HL-60 (cell line): Measurements from ENCODE around the gene CD163L1.

ENCODE experiments used
- DNase-seq, 2 experiments: peaks; one replicate each; pipeline ENCODE4 v3.0.0-alpha.2; 2010 to 2020; ENCODE audit warnings: low read depth in 1 of 2, low spot score in 1 of 2
- H3K27ac ChIP-seq: fragments of 250-450 bp; sonication (Bioruptor Pico); replicated peaks from 2 replicates; pipeline ENCODE4 v1.5.1; 2020; ENCODE audit warnings: mild to moderate bottlenecking, moderate library complexity
- H3K27me3 ChIP-seq: fragments of 250-450 bp; sonication (Bioruptor Pico); 2 replicates; pipeline ENCODE4 v1.5.1; 2021; ENCODE audit warnings: mild to moderate bottlenecking, moderate library complexity; ENCODE audit not compliant: insufficient read depth, poor library complexity, severe bottlenecking
- H3K4me3 ChIP-seq: replicated peaks from 2 replicates; pipeline ENCODE4 v1.5.1; 2011; ENCODE audit warnings: mild to moderate bottlenecking, control low read depth, low read length; ENCODE audit not compliant: insufficient read depth
- CTCF ChIP-seq: IDR thresholded peaks from one replicate; pipeline ENCODE4 v1.5.1; 2011; ENCODE audit warnings: low read length, control low read depth, inconsistent platforms; ENCODE audit not compliant: insufficient read depth
- GABPA ChIP-seq: IDR thresholded peaks from 2 replicates; pipeline ENCODE4 v1.6.1; 2012; ENCODE audit warnings: low read depth
- POLR2AphosphoS5 ChIP-seq: IDR thresholded peaks from 2 replicates; pipeline ENCODE4 v1.6.1; 2012; ENCODE audit warnings: low read depth
- REST ChIP-seq: IDR thresholded peaks from 2 replicates; pipeline ENCODE4 v1.6.1; 2012; ENCODE audit warnings: low read depth; ENCODE audit not compliant: insufficient replicate concordance
- SPI1 ChIP-seq: IDR thresholded peaks from 2 replicates; pipeline ENCODE4 v1.6.1; 2012; ENCODE audit warnings: low read depth, mild to moderate bottlenecking, borderline replicate concordance

CD163L1 gene

GRCh38 chr12:7351177-7351576 is 92.8 kb downstream of the CD163L1 start:
- TF ChIP-seq REST (no peak), GABPA (no peak), POLR2AphosphoS5 (no peak), CTCF (no peak), SPI1 (no peak)
- Histone ChIP-seq H3K27ac (no peak overlapping the region), H3K4me3 (no peak overlapping the region), H3K27me3 (no peaks in the 10 kb centered on the region)
- DNase-seq = no peak

GRCh38 chr12:7349418-7349817 is 94.5 kb downstream of the CD163L1 start:
- no peak overlapping the region for H3K4me3 ChIP-seq
- no peak for TF ChIP-seq POLR2AphosphoS5
- no peak for TF ChIP-seq CTCF
- TF ChIP-seq SPI1 = no peak
- TF ChIP-seq GABPA = no peak
- TF ChIP-seq REST = no peak
- H3K27me3 ChIP-seq = no peaks in the 10 kb centered on the region
- H3K27ac ChIP-seq = no peak overlapping the region
- DNase-seq = no peak

- Histone ChIP-seq H3K27ac (no peak overlapping the region), H3K4me3 (no peak overlapping the region), H3K27me3 (no peaks in the 10 kb centered on the region)
- DNase-seq = peak in 1 of 2 experiments; percentile 34
- TF ChIP-seq GABPA (no peak), CTCF (no peak), REST (no peak), POLR2AphosphoS5 (no peak), SPI1 (no peak)
Measured at GRCh38 chr12:7346551-7347225, 97.3 kb downstream of the CD163L1 start.
